Neural cell (in vitro differentiated cells): ENCODE results near the gene YIF1B. TPM values are rescaled to one million over a fixed set of nuclear protein-coding genes. Genes with fewer than 3 reads are reported as not detected.

Source experiments
- H2AFZ ChIP-seq: fragments of 200-600, 300-800 bp; sonication (generic), shearing (Covaris generic); 2 replicates; pipeline ENCODE4 v1.6.0; 2014; ENCODE audit warnings: low read depth, mild to moderate bottlenecking, antibody characterized with exemption, low read length, moderate library complexity
- H3F3A ChIP-seq: fragments of 200-600 bp; shearing (Covaris generic); 2 replicates; pipeline ENCODE4 v1.6.1; 2016; ENCODE audit warnings: mild to moderate bottlenecking, moderate library complexity, mixed read lengths, antibody characterized with exemption, low read length; ENCODE audit not compliant: insufficient read depth, poor library complexity, severe bottlenecking
- H3K27ac ChIP-seq: fragments of 200-600, 300-800 bp; sonication (generic), shearing (Covaris generic); 2 replicates; pipeline ENCODE4 v1.5.1; 2014; ENCODE audit warnings: mild to moderate bottlenecking, low read length, moderate library complexity
- H3K27me3 ChIP-seq: fragments of 300-800, 200-600 bp; sonication (generic), shearing (Covaris generic); 2 replicates; pipeline ENCODE4 v1.6.0; 2014; ENCODE audit warnings: mild to moderate bottlenecking, low read depth, low read length, moderate library complexity; ENCODE audit not compliant: insufficient read depth
- H3K36me3 ChIP-seq: fragments of 300-800, 200-600 bp; sonication (generic), shearing (Covaris generic); 2 replicates; pipeline ENCODE4 v1.5.1; 2014; ENCODE audit warnings: mild to moderate bottlenecking, antibody characterized with exemption, low read length, moderate library complexity; ENCODE audit not compliant: insufficient read depth
- H3K4me2 ChIP-seq: fragments of 300-800, 200-600 bp; sonication (generic), shearing (Covaris generic); 2 replicates; pipeline ENCODE4 v1.6.0; 2014; ENCODE audit warnings: mild to moderate bottlenecking, low read length
- H3K4me3 ChIP-seq: fragments of 300-800, 200-600 bp; sonication (generic), shearing (Covaris generic); 2 replicates; pipeline ENCODE4 v1.5.1; 2014; ENCODE audit warnings: mild to moderate bottlenecking, low read length, moderate library complexity
- H3K79me2 ChIP-seq: fragments of 200-600 bp; shearing (Covaris generic); replicated peaks from 2 replicates; pipeline ENCODE4 v1.6.0; 2014; ENCODE audit warnings: mild to moderate bottlenecking, low read length, moderate library complexity; ENCODE audit not compliant: insufficient read depth
- H3K9ac ChIP-seq: fragments of 300-800, 200-600 bp; sonication (generic), shearing (Covaris generic); 2 replicates; pipeline ENCODE4 v1.6.1; 2016; ENCODE audit warnings: mild to moderate bottlenecking, low read length, mixed read lengths
- H3K9me2 ChIP-seq: fragments of 200-600 bp; shearing (Covaris generic); 2 replicates; pipeline ENCODE4 v1.6.1; 2016; ENCODE audit warnings: mild to moderate bottlenecking, low read length, mixed read lengths; ENCODE audit not compliant: insufficient read depth
- H3K9me3 ChIP-seq: fragments of 200-600, 300-800 bp; sonication (generic), shearing (Covaris generic); 2 replicates; pipeline ENCODE4 v1.6.1; 2016; ENCODE audit warnings: mild to moderate bottlenecking, mixed run types, low read length, moderate library complexity, mixed read lengths
- H4K20me1 ChIP-seq: fragments of 200-600 bp; shearing (Covaris generic); 2 replicates; pipeline ENCODE4 v1.6.1; 2016; ENCODE audit warnings: mild to moderate bottlenecking, mixed run types; ENCODE audit not compliant: insufficient read depth
- EP300 ChIP-seq: fragments of 450-650 bp; conservative IDR thresholded peaks from 2 replicates; pipeline ENCODE4 v1.6.1; 2014; ENCODE audit warnings: antibody characterized with exemption, mild to moderate bottlenecking, moderate library complexity; ENCODE audit not compliant: poor library complexity, severe bottlenecking
- EZH2 ChIP-seq: fragments of 200-600, 300-800 bp; shearing (Covaris generic), sonication (generic); IDR thresholded peaks from 2 replicates; pipeline ENCODE4 v1.6.1; 2014; ENCODE audit warnings: antibody characterized with exemption, low read length, borderline replicate concordance, mild to moderate bottlenecking; ENCODE audit not compliant: insufficient read depth, poor library complexity, severe bottlenecking
- MXI1 ChIP-seq: fragments of 450-650 bp; conservative IDR thresholded peaks from 2 replicates; pipeline ENCODE4 v1.6.1; 2014; ENCODE audit warnings: antibody characterized with exemption, mild to moderate bottlenecking; ENCODE audit not compliant: poor library complexity, severe bottlenecking
- POLR2AphosphoS5 ChIP-seq: IDR thresholded peaks from 2 replicates; pipeline ENCODE4 v1.6.1; 2012
- RAD21 ChIP-seq: fragments of 450-650 bp; conservative IDR thresholded peaks from 2 replicates; pipeline ENCODE4 v1.6.1; 2014; ENCODE audit warnings: antibody characterized with exemption, mild to moderate bottlenecking, moderate library complexity
- SMC3 ChIP-seq: fragments of 450-650 bp; conservative IDR thresholded peaks from 2 replicates; pipeline ENCODE4 v1.6.1; 2014; ENCODE audit warnings: antibody characterized with exemption, mild to moderate bottlenecking, moderate library complexity; ENCODE audit not compliant: poor library complexity
- TAF1 ChIP-seq: IDR thresholded peaks from 2 replicates; pipeline ENCODE4 v1.6.1; 2012; ENCODE audit warnings: low read depth
- polyA plus RNA-seq: library from polyadenylated mRNA; depleted of rRNA; stranded (reverse); fragments of >200 nt; gene quantifications from 2 replicates; pipeline ENCODE4 v1.2.3, GENCODE V29; 2014
- TF ChIP-seq, protein P1 (sequence below): IDR thresholded peaks from 2 replicates; pipeline ENCODE4 v1.6.1; 2012; ENCODE audit warnings: borderline replicate concordance
- TF ChIP-seq, protein P2 (sequence below): fragments of 450-650 bp; IDR thresholded peaks from 2 replicates; pipeline ENCODE4 v1.5.1; 2014; ENCODE audit warnings: antibody characterized with exemption, mild to moderate bottlenecking, moderate library complexity; ENCODE audit not compliant: poor library complexity, severe bottlenecking

YIF1B gene
- polyA plus RNA-seq, 1 donor from 2014 or later: 84.0 TPM

DNA sequence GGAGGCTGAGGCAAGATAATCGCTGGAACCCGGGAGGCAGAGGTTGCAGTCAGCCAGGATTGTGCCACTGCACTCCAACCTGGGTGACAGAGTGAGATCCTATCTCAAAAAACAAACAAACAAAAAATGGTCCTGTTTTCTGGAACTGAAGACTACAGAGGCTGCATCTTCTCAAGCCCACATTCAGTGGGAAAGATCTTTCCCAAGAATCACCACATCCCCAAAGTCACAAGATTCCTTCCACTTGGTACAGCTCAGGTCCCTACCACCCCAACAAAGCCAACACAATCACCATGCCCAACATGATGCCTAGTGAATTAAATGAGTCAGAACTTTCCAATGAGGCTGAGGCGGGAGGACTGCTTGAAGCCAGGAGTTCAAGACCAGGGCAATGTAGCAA is 35.1 kb upstream of the YIF1B start:
- Histone ChIP-seq H3K9ac (no peak overlapping the region), H4K20me1 (no peaks in the 10 kb centered on the region), H3K27me3 (no peaks in the 10 kb centered on the region), H3K36me3 (no peaks in the 10 kb centered on the region), H3K27ac (no peak overlapping the region), H3K9me2 (no peaks in the 10 kb centered on the region), H3K9me3 (no peaks in the 10 kb centered on the region), H3K4me2 (no peak overlapping the region), H3K4me3 (no peak overlapping the region), H3K79me2 (no peaks in the 10 kb centered on the region), H2AFZ (no peak overlapping the region), H3F3A (no peaks in the 10 kb centered on the region)
- TF ChIP-seq EZH2 (no peak), POLR2AphosphoS5 (no peak), SMC3 (no peak), EP300 (no peak), TAF1 (no peak), MXI1 (no peak), RAD21 (no peak)
- TF ChIP-seq, protein P1, sequence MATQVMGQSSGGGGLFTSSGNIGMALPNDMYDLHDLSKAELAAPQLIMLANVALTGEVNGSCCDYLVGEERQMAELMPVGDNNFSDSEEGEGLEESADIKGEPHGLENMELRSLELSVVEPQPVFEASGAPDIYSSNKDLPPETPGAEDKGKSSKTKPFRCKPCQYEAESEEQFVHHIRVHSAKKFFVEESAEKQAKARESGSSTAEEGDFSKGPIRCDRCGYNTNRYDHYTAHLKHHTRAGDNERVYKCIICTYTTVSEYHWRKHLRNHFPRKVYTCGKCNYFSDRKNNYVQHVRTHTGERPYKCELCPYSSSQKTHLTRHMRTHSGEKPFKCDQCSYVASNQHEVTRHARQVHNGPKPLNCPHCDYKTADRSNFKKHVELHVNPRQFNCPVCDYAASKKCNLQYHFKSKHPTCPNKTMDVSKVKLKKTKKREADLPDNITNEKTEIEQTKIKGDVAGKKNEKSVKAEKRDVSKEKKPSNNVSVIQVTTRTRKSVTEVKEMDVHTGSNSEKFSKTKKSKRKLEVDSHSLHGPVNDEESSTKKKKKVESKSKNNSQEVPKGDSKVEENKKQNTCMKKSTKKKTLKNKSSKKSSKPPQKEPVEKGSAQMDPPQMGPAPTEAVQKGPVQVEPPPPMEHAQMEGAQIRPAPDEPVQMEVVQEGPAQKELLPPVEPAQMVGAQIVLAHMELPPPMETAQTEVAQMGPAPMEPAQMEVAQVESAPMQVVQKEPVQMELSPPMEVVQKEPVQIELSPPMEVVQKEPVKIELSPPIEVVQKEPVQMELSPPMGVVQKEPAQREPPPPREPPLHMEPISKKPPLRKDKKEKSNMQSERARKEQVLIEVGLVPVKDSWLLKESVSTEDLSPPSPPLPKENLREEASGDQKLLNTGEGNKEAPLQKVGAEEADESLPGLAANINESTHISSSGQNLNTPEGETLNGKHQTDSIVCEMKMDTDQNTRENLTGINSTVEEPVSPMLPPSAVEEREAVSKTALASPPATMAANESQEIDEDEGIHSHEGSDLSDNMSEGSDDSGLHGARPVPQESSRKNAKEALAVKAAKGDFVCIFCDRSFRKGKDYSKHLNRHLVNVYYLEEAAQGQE: no peak
- TF ChIP-seq, protein P2, sequence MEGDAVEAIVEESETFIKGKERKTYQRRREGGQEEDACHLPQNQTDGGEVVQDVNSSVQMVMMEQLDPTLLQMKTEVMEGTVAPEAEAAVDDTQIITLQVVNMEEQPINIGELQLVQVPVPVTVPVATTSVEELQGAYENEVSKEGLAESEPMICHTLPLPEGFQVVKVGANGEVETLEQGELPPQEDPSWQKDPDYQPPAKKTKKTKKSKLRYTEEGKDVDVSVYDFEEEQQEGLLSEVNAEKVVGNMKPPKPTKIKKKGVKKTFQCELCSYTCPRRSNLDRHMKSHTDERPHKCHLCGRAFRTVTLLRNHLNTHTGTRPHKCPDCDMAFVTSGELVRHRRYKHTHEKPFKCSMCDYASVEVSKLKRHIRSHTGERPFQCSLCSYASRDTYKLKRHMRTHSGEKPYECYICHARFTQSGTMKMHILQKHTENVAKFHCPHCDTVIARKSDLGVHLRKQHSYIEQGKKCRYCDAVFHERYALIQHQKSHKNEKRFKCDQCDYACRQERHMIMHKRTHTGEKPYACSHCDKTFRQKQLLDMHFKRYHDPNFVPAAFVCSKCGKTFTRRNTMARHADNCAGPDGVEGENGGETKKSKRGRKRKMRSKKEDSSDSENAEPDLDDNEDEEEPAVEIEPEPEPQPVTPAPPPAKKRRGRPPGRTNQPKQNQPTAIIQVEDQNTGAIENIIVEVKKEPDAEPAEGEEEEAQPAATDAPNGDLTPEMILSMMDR: no peak

DNA sequence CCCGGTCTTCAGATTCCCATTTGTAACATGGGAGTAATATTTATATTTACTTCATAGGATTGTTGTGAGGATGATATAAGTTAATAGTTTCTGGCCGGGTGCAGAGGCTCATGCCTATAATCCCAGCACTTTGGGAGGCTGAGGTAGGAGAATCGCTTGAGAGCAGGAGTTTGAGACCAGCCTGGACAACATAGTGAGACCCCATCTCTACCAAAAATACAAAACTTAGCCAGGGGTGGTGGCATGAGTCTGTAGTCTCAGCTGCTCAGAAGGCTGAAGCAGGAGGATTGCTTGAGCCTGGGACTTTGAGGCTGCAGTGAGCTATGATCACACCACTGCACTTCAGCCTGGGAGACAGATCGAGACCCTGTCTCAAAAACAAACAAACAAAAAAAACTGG is 31.1 kb upstream of the YIF1B start:
- H2AFZ ChIP-seq: no peak overlapping the region
- no peak overlapping the region for H3K27ac ChIP-seq
- H3K79me2 ChIP-seq: no peaks in the 10 kb centered on the region
- H3K9me2 ChIP-seq: no peaks in the 10 kb centered on the region
- H3K36me3 ChIP-seq: no peaks in the 10 kb centered on the region
- no peak overlapping the region for H3K4me2 ChIP-seq
- no peaks in the 10 kb centered on the region for H4K20me1 ChIP-seq
- TF ChIP-seq EZH2 (no peak), MXI1 (no peak), EP300 (no peak)
- H3K27me3 ChIP-seq: no peaks in the 10 kb centered on the region
- H3K4me3 ChIP-seq: no peak overlapping the region
- H3K9me3 ChIP-seq: no peaks in the 10 kb centered on the region
- no peak overlapping the region for H3K9ac ChIP-seq
- no peaks in the 10 kb centered on the region for H3F3A ChIP-seq
